OCI-LY3 (cell line): ENCODE data around the gene VPS25.

ENCODE experiments used
- CTCF ChIP-seq: fragments of 200-600, 300-600 bp; sonication (generic); IDR thresholded peaks from 2 replicates; pipeline ENCODE4 v1.5.1; 2014; ENCODE audit warnings: antibody characterized with exemption, low read length, low read depth
- EZH2phosphoT487 ChIP-seq: fragments of 200-600 bp; shearing (Covaris generic); IDR thresholded peaks from 2 replicates; pipeline ENCODE4 v1.6.1; 2018; ENCODE audit warnings: antibody characterized with exemption, mixed run types, low read depth

GRCh38 chr17:42798011-42798382, 24.7 kb downstream of the VPS25 start:
- no peak for TF ChIP-seq EZH2phosphoT487
- TF ChIP-seq CTCF, result no peak
